PC-9 (cell line): ENCODE data around the gene CLMN. TPM values are rescaled to one million over a fixed set of nuclear protein-coding genes. Genes with fewer than 3 reads are reported as not detected.

Experiments used
- BruUV-seq: library from RNA; stranded (reverse); fragments of 400-500 nt; replicated peaks from 2 replicates; lab custom pipeline; 2021; lab: Mats Ljungman, UMichigan
- CTCF ChIA-PET: fragments of 300-600 bp; sonication (Branson Sonifier 250); formaldehyde crosslinking; loops from one replicate; lab custom pipeline; 2022; ENCODE audit warnings: antibody characterized with exemption; lab: Charles Lee
- POLR2A ChIA-PET: fragments of 300-600 bp; sonication (Branson Sonifier 250); formaldehyde crosslinking; loops from one replicate; lab custom pipeline; 2022; ENCODE audit warnings: antibody characterized with exemption; ENCODE audit not compliant: unreplicated experiment; lab: Charles Lee
- DNase-seq, 2 experiments: peaks; one replicate each; pipeline versions ENCODE4 v3.0.0 to v3.0.0-alpha.2; 2015 to 2022; ENCODE audit warnings: mixed read lengths in 1 of 2
- H2AFZ ChIP-seq: fragments of 200-600 bp; sonication (generic); 2 replicates; pipeline ENCODE4 v1.8.1; 2017; ENCODE audit warnings: antibody characterized with exemption
- H3F3A ChIP-seq: fragments of 200-600 bp; sonication (generic); 2 replicates; pipeline ENCODE4 v1.8.1; 2017; ENCODE audit warnings: antibody characterized with exemption, mild to moderate bottlenecking, low read depth; ENCODE audit not compliant: insufficient read depth
- H3K27ac ChIP-seq: fragments of 200-600 bp; sonication (generic); 2 replicates; pipeline ENCODE4 v1.6.1; 2016; ENCODE audit warnings: mixed run types
- H3K27me3 ChIP-seq: fragments of 200-600 bp; sonication (generic); 2 replicates; pipeline ENCODE4 v1.6.1; 2016; ENCODE audit warnings: low read depth, mixed run types; ENCODE audit not compliant: insufficient read depth
- H3K36me3 ChIP-seq: fragments of 200-600 bp; sonication (generic); 2 replicates; pipeline ENCODE4 v1.6.1; 2016; ENCODE audit warnings: low read depth, mixed run types
- H3K4me1 ChIP-seq: fragments of 200-600 bp; sonication (generic); replicated peaks from 2 replicates; pipeline ENCODE4 v1.6.1; 2016; ENCODE audit warnings: mixed run types; ENCODE audit not compliant: insufficient read depth
- H3K4me2 ChIP-seq: fragments of 200-600 bp; sonication (generic); 2 replicates; pipeline ENCODE4 v1.6.1; 2017; ENCODE audit warnings: mixed run types
- H3K4me3 ChIP-seq: fragments of 200-600 bp; sonication (generic); 2 replicates; pipeline ENCODE4 v1.6.1; 2016; ENCODE audit warnings: mixed run types
- H3K79me2 ChIP-seq: fragments of 200-600 bp; sonication (generic); 2 replicates; pipeline ENCODE4 v1.6.1; 2017; ENCODE audit warnings: low read depth, mixed run types
- H3K9me2 ChIP-seq: fragments of 200-600 bp; sonication (generic); 2 replicates; pipeline ENCODE4 v1.8.1; 2017; ENCODE audit warnings: mild to moderate bottlenecking; ENCODE audit not compliant: insufficient read depth
- H3K9me3 ChIP-seq: fragments of 200-600 bp; sonication (generic); 2 replicates; pipeline ENCODE4 v1.8.1; 2016; ENCODE audit warnings: low read depth; ENCODE audit not compliant: insufficient read depth
- H4K20me1 ChIP-seq: fragments of 200-600 bp; sonication (generic); 2 replicates; pipeline ENCODE4 v1.8.1; 2017; ENCODE audit not compliant: insufficient read depth
- EZH2 ChIP-seq: fragments of 200-600 bp; sonication (generic); IDR thresholded peaks from 2 replicates; pipeline ENCODE4 v1.8.0; 2017; ENCODE audit warnings: antibody characterized with exemption, low read depth
- intact Hi-C: fragments of 100-400 bp; cut with micrococcal nuclease; formaldehyde crosslinking; loops from one replicate; pipeline ENCODE4 v1.10.0; 2022; ENCODE audit not compliant: unreplicated experiment
- total RNA-seq: library from RNA; stranded (reverse); gene quantifications from 2 replicates; pipeline ENCODE4 v1.2.3, GENCODE V29; 2021
- TF ChIP-seq, protein P1 (sequence below): fragments of 200-600 bp; sonication (generic); conservative IDR thresholded peaks from 2 replicates; pipeline ENCODE4 v1.6.1; 2017; ENCODE audit warnings: mixed run types, antibody characterized with exemption, mild to moderate bottlenecking, moderate library complexity

Gene CLMN
- total RNA-seq, 1 experiment from 2014 or later = 15.8 TPM

DNA sequence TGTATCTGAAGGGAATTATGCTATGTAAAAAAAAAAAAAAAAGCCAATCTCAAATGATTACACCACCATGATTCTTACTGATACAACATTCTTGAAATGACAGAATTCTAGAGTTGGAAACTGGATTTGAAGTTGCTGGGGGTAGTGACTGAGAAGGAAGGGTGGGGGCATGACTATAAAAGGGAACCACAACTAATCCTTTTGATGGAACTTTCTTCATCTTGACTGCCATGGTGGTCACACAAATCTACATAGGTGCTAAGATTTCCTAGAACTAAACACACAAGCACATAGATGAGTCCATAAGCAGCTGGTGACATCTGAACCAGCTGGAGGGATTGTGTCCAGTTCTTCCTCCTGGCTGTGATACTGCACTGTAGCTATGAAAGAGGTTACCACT, 51.4 kb downstream of the CLMN start:
- Histone ChIP-seq H3K9me2 (no peaks in the 10 kb centered on the region), H3K4me1 (peaks cover 28% of the 10 kb centered on the region), H4K20me1 (no peaks in the 10 kb centered on the region), H3K36me3 (no peaks in the 10 kb centered on the region), H3K79me2 (peaks cover 22% of the 10 kb centered on the region), H2AFZ (no peak overlapping the region), H3F3A (peaks cover 20% of the 10 kb centered on the region), H3K9me3 (no peaks in the 10 kb centered on the region; the same call in 1 of the 2 replicates), H3K27ac (no peak overlapping the region), H3K4me3 (no peak overlapping the region), H3K27me3 (no peaks in the 10 kb centered on the region), H3K4me2 (no peak overlapping the region)
- BruUV-seq = no TSS peak
- DNase-seq = no peak
- POLR2A ChIA-PET = no interaction called here
- intact Hi-C loops = no loop called here
- CTCF ChIA-PET = no interaction called here
- TF ChIP-seq, protein P1, sequence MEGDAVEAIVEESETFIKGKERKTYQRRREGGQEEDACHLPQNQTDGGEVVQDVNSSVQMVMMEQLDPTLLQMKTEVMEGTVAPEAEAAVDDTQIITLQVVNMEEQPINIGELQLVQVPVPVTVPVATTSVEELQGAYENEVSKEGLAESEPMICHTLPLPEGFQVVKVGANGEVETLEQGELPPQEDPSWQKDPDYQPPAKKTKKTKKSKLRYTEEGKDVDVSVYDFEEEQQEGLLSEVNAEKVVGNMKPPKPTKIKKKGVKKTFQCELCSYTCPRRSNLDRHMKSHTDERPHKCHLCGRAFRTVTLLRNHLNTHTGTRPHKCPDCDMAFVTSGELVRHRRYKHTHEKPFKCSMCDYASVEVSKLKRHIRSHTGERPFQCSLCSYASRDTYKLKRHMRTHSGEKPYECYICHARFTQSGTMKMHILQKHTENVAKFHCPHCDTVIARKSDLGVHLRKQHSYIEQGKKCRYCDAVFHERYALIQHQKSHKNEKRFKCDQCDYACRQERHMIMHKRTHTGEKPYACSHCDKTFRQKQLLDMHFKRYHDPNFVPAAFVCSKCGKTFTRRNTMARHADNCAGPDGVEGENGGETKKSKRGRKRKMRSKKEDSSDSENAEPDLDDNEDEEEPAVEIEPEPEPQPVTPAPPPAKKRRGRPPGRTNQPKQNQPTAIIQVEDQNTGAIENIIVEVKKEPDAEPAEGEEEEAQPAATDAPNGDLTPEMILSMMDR = no peak
- no peak for TF ChIP-seq EZH2

DNA sequence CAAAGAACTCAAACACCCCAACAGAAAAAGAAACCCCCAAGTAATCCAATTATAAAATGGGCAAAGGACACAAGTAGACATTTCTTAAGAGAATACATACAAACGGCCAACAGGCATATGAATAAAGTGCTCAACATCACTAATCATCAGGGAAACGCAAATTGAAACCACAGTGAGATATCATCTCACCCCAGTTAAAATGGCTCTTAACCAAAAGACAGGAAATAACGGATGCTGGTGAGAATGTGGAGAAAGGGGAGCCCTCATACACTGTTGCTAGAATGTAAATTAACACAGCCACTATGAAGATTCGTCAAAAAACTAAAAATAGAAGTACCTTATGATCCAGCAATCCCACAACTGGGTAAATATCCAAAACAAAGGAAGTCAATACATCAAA, 52.4 kb downstream of the CLMN start:
- DNase-seq = no peak
- Histone ChIP-seq H3K79me2 (peaks cover 24% of the 10 kb centered on the region), H3K36me3 (no peaks in the 10 kb centered on the region), H2AFZ (no peak overlapping the region), H3K4me2 (no peak overlapping the region), H3K4me3 (no peak overlapping the region), H4K20me1 (no peaks in the 10 kb centered on the region), H3K27ac (peak overlapping the region; percentile 98; the same call in 1 of the 2 replicates), H3K4me1 (peaks cover 25% of the 10 kb centered on the region), H3K9me2 (no peaks in the 10 kb centered on the region), H3K9me3 (no peaks in the 10 kb centered on the region; the same call in 1 of the 2 replicates), H3K27me3 (no peaks in the 10 kb centered on the region), H3F3A (peaks cover 20% of the 10 kb centered on the region)
- ChIA-PET POLR2A (no interaction called here), CTCF (no interaction called here)
- no TSS peak for BruUV-seq
- TF ChIP-seq, protein P1 = no peak
- no peak for TF ChIP-seq EZH2
- intact Hi-C loops = no loop called here

DNA sequence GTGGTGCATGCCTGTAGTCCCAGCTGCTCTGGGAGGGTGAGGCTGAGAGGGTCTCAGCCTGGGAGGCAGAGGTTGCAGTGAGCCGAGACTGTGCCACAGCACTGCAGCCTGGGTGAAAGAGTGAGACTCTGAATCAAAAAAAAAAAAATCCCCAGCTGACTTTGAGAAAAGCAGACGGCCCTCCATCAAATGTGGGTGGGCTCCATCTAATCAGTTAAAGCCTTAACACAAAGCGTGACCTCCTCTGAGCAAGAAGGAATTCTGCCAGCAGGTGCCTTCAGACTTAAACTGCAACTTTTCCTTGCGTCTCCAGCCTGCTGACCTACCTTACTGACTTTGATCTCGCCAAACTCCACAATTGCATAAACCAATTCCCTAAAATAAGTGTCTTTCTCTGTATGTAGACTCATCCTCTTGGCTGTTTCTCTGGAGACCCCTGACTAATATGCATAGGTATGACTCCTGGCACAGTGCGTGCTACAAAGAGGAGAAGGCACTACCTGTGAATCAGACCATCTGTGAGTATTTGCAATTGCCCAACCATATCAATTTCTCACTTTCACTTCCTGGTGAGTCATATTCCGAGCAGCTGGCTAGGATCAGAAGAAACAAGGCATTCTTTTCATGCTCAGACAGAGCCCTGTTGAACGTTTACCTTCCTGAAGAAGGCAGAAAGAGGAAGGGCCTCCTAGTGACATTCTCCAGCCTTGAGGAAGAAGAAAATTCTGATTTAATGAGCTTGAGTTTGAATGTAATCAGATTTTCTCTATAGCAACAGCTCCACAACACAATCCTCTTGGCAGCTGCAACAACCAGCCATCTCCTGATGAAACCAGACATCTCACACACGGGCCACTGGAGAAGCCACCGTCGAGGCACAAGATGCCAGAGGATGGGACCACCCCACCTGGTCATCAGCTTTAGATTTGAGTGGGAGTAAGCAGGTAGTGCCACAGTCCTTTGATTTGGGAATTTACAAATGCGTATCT, 54.3 kb downstream of the CLMN start:
- H3K4me1 ChIP-seq = peaks cover 25% of the 10 kb centered on the region
- no peaks in the 10 kb centered on the region; the same call in 1 of the 2 replicates for H3K9me3 ChIP-seq
- H2AFZ ChIP-seq = 0 out of 2 replicates have a peak overlapping the region, but pooled peaks have one; percentile 46
- peak overlapping the region; percentile 19; the same call in 1 of the 2 replicates for H3K4me3 ChIP-seq
- no peaks in the 10 kb centered on the region for H3K9me2 ChIP-seq
- DNase-seq = peak; percentile 52 to 99
- H3K4me2 ChIP-seq = peak overlapping the region; percentile 62
- H4K20me1 ChIP-seq = no peaks in the 10 kb centered on the region
- peaks cover 24% of the 10 kb centered on the region for H3K79me2 ChIP-seq
- TF ChIP-seq, protein P1 = no peak
- no peak for TF ChIP-seq EZH2
- H3K36me3 ChIP-seq = no peaks in the 10 kb centered on the region
- H3K27me3 ChIP-seq = no peaks in the 10 kb centered on the region
- peak overlapping the region; percentile 98 for H3K27ac ChIP-seq
- ChIA-PET CTCF (interaction anchor here (0.5 kb wide), 1 partner anchor 113 kb away, joined by 7 read pairs; no protein-coding TSS in a partner anchor), POLR2A (interaction anchor here (0.6 kb wide), 1 partner anchor 70 kb away, joined by 5 read pairs; no protein-coding TSS in a partner anchor)
- H3F3A ChIP-seq = peaks cover 20% of the 10 kb centered on the region
- TSS peak; percentile 92 for BruUV-seq
- intact Hi-C loops = loop anchor here (1.0 to 2.0 kb wide), 3 partner anchors 16 to 69 kb away; no protein-coding TSS in a partner anchor
